ENCODE results near the gene CRTAP. TPM values are rescaled to one million over a fixed set of nuclear protein-coding genes. Genes with fewer than 3 reads are reported as not detected.
"Not testable (repeated sequence)": the region's sequence is repeated elsewhere in the genome, so short reads cannot be mapped to it uniquely, and the experiment has no call there.

The CRTAP gene
- total RNA-seq, 1 experiment from 2014 or later, result 107 TPM

- DNase-seq, result no peak
- Histone ChIP-seq H3K9me3 (replicated peaks) (no peaks in the 10 kb centered on the region), H3K36me3 (no peaks in the 10 kb centered on the region), H3K27ac (no peak overlapping the region), H3K27me3 (no peaks in the 10 kb centered on the region), H3K4me3 (no peak overlapping the region), H3K4me1 (no peaks in the 10 kb centered on the region)
Observed at GRCh38 chr3:33167716-33168336, 54.0 kb downstream of the CRTAP start.

DNA sequence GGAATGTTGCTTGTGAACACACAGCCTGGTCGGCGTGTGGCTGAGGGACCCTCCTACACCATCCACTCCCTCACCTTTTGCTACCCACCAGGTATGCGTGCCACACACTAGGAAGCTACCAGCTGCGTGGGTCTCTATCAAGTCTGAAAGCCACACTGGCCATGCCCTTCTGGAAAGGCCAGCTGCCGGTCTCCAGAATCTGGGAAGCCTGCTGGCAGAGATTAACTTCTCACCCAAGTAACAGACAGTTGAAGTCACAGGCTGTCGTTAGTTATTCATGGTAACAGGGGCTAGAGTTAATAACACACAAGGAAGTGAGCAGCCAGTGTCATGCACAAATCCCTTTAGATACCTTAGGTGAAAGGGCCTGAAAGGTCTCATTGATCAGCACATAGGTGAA, 56.7 kb downstream of the CRTAP start:
- H3K4me3 ChIP-seq, result no peak overlapping the region
- H3K36me3 ChIP-seq, result no peaks in the 10 kb centered on the region
- no peaks in the 10 kb centered on the region for H3K27me3 ChIP-seq
- H3K27ac ChIP-seq, result no peak overlapping the region
- no peak for DNase-seq
- no peaks in the 10 kb centered on the region for H3K4me1 ChIP-seq
- H3K9me3 ChIP-seq (replicated peaks), result no peaks in the 10 kb centered on the region

GRCh38 chr3:33171580-33171979, 57.8 kb downstream of the CRTAP start:
- no peak overlapping the region for H3K27ac ChIP-seq

DNA sequence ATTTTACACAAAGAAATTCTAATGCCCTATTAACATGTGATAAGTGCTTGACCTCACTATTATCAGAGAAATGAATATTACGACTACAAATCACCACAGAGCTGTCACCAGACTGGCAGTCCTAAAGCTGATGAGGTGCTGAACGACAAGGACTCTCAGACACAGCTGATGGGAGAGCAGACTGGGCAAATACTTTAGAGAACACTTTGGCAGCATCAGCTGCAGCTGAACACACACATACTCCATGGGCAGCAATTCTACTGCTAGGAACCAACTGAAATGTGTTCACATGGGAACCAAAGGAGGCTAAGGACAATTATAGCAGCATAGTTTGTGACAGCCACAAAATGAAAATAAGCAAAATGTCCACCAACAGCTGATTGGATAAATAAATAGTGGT, 59.3 kb downstream of the CRTAP start:
- no peaks in the 10 kb centered on the region for H3K9me3 ChIP-seq (replicated peaks)
- H3K4me1 ChIP-seq, result no peaks in the 10 kb centered on the region
- DNase-seq, result no peak
- H3K27me3 ChIP-seq, result no peaks in the 10 kb centered on the region
- no peak overlapping the region for H3K4me3 ChIP-seq
- H3K36me3 ChIP-seq, result no peaks in the 10 kb centered on the region
- no peak overlapping the region for H3K27ac ChIP-seq

More at GRCh38 chr3:33171580-33171979, 57.8 kb downstream of the CRTAP start:
- Histone ChIP-seq H3K27me3 (no peaks in the 10 kb centered on the region), H3K36me3 (no peaks in the 10 kb centered on the region), H3K4me3 (no peak overlapping the region), H3K4me1 (no peaks in the 10 kb centered on the region), H3K9me3 (replicated peaks) (no peaks in the 10 kb centered on the region)
- DNase-seq, result no peak

GRCh38 chr3:33173672-33174071, 59.9 kb downstream of the CRTAP start:
- no peak overlapping the region for H3K27ac ChIP-seq
- H3K27me3 ChIP-seq, result no peaks in the 10 kb centered on the region
- H3K4me1 ChIP-seq, result no peaks in the 10 kb centered on the region
- H3K9me3 ChIP-seq (replicated peaks), result no peaks in the 10 kb centered on the region
- H3K36me3 ChIP-seq, result no peaks in the 10 kb centered on the region
- DNase-seq, result no peak
- H3K4me3 ChIP-seq, result no peak overlapping the region

DNA sequence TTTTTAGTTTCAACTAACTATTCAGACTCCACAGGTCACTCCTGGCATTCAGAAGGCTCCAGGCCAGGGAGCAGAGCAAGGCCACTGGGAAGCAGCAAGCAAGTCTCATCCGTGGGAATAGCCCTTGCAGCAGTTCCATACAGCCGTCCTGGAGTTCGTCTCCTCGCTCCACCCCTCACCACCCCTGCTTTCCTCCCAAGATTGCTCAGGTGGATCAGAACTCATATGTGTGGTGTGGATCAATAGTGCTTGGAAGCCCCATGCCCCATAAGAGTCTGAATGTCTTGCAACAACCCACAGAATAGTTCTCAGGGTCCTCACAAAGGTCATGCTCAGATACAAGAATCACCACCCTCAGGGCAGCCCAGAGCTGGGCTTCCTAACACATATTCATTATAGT, 60.3 kb downstream of the CRTAP start:
- H3K4me1 ChIP-seq, result no peaks in the 10 kb centered on the region
- no peak overlapping the region for H3K27ac ChIP-seq
- no peak overlapping the region for H3K4me3 ChIP-seq
- no peaks in the 10 kb centered on the region for H3K36me3 ChIP-seq
- DNase-seq, result no peak
- H3K27me3 ChIP-seq, result no peaks in the 10 kb centered on the region
- H3K9me3 ChIP-seq (replicated peaks), result no peaks in the 10 kb centered on the region

DNA sequence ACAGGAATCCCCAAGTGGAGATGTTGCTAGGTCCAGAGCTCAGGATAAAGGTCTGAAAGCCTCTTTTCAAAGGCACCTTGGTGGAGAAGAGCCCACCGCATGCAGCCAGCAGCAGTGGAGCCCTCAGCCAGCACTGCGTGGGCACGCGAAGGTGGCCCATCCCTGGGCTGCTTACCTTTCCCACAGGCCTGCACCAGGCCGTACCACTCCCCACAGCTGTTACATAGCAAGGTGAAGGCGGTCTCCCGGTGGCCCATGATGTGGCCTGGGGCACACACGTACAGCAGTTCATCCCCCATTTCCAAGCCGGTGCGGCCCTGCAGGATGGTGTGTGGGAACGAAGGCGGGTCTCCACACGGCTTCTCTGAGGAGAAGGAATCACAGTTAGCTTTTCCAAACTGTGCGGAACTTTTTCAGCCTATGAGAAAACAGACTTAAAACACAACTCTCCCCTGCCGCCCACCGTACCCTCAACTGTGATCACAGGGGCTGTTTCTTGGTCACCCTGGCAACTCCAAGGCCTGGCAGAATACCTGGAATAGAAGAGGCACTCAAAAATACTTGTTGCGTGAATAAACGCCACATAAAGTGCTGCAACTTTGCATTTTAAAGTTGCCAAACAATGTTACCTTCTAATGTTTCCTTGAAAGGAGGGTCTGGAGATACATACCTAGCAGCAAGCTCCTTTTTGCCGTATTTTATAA, 61.0 kb downstream of the CRTAP start:
- no peak for DNase-seq
- Histone ChIP-seq H3K4me1 (no peaks in the 10 kb centered on the region), H3K36me3 (no peaks in the 10 kb centered on the region), H3K27ac (no peak overlapping the region), H3K27me3 (no peaks in the 10 kb centered on the region), H3K9me3 (replicated peaks) (no peaks in the 10 kb centered on the region), H3K4me3 (no peak overlapping the region)

DNA sequence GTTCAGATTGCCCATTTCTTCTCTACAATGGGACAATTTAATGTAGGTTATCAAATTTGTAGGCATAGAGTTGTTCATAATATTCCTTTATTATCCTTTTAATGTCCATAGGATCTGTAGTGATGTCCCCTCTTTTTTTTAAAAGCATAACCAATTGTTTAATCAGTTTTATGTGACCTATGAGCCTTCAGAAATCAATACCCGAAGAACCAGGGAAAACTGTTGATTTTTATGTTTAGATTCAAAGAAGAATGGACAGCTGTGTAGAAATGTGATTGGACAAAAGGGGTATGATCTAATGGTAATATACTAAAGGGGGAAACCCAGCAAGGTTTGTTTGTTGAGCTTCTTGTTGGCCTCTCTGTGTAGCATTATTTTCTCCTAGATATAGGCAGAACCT, 65.3 kb downstream of the CRTAP start:
- H3K4me1 ChIP-seq, result peaks cover 8% of the 10 kb centered on the region
- H3K36me3 ChIP-seq, result no peaks in the 10 kb centered on the region
- H3K27me3 ChIP-seq, result no peaks in the 10 kb centered on the region
- DNase-seq, result no peak
- no peak overlapping the region for H3K27ac ChIP-seq
- no peak overlapping the region for H3K4me3 ChIP-seq
- H3K9me3 ChIP-seq (replicated peaks), result no peaks in the 10 kb centered on the region

- no peak for DNase-seq
Observed at GRCh38 chr3:33181229-33181628, 67.4 kb downstream of the CRTAP start.

GRCh38 chr3:33181641-33182040, 67.8 kb downstream of the CRTAP start:
- H3K27me3 ChIP-seq; H3K36me3 ChIP-seq; H3K9me3 ChIP-seq (replicated peaks); H3K4me3 ChIP-seq; DNase-seq; H3K4me1 ChIP-seq: not testable (repeated sequence)
- H3K27ac ChIP-seq, result peak overlapping the region; percentile 33

More at GRCh38 chr3:33181229-33181628, 67.4 kb downstream of the CRTAP start:
- H3K4me3 ChIP-seq, result no peak overlapping the region
- H3K36me3 ChIP-seq, result no peaks in the 10 kb centered on the region
- H3K27ac ChIP-seq, result peak overlapping the region; percentile 33; the same call in 1 of the 2 replicates
- no peaks in the 10 kb centered on the region for H3K27me3 ChIP-seq
- peaks cover 8% of the 10 kb centered on the region for H3K4me1 ChIP-seq
- no peaks in the 10 kb centered on the region for H3K9me3 ChIP-seq (replicated peaks)

DNA sequence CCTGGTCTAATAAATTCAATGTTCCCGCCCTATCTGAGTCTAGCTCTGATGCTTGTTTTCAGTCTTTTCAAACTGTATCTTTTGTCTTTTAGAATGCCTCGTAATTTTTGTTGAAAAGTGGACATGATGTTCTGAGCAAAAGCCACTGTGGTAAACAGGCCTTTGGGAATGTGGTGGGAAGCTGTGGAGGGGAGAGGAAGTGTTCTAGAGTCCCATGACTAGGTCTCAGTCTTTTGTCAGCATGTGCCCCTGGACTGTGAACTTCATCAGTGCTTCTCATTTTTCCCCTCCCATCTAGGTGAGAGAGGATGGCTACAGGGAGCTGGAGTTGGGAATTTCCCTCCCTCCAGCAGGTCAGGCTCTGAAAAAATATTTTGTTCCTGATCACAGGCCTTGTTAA, 71.0 kb downstream of the CRTAP start:
- no peak for DNase-seq
- no peaks in the 10 kb centered on the region for H3K27me3 ChIP-seq

GRCh38 chr3:33186524-33187367, 72.9 kb downstream of the CRTAP start:
- H3K4me3 ChIP-seq, result no peak overlapping the region
- H3K9me3 ChIP-seq (replicated peaks), result no peaks in the 10 kb centered on the region
- H3K27ac ChIP-seq, result no peak overlapping the region
- no peaks in the 10 kb centered on the region for H3K27me3 ChIP-seq
- no peaks in the 10 kb centered on the region for H3K36me3 ChIP-seq
- H3K4me1 ChIP-seq, result peaks cover 4% of the 10 kb centered on the region
- DNase-seq, result no peak

More for the DNA sequence above, 71.0 kb downstream of the CRTAP start:
- H3K4me3 ChIP-seq, result no peak overlapping the region
- no peaks in the 10 kb centered on the region for H3K36me3 ChIP-seq
- H3K9me3 ChIP-seq (replicated peaks), result no peaks in the 10 kb centered on the region
- peaks cover 8% of the 10 kb centered on the region for H3K4me1 ChIP-seq
- H3K27ac ChIP-seq, result no peak overlapping the region

DNA sequence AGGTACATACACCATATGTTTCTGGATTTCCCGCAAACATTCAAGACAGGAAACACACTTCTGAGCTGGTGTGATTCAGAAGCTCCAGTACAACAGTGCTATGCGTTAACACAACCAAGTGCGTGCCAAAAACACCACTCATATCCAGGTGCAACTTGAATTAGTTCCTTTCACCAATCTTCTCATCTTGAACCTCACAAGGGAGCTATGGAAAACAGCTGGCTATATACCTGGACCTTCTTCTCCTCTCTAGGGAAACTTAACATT, 73.5 kb downstream of the CRTAP start:
- Histone ChIP-seq H3K4me3 (no peak overlapping the region), H3K27ac (no peak overlapping the region), H3K36me3 (no peaks in the 10 kb centered on the region), H3K9me3 (replicated peaks) (no peaks in the 10 kb centered on the region), H3K27me3 (no peaks in the 10 kb centered on the region), H3K4me1 (no peaks in the 10 kb centered on the region)
- DNase-seq, result no peak

GRCh38 chr3:33194303-33194702, 80.5 kb downstream of the CRTAP start:
- no peak overlapping the region for H3K4me3 ChIP-seq

GRCh38 chr3:33196538-33196937, 82.7 kb downstream of the CRTAP start:
- DNase-seq, result no peak
- no peak overlapping the region for H3K4me3 ChIP-seq
- no peak overlapping the region for H3K27ac ChIP-seq
- no peaks in the 10 kb centered on the region for H3K9me3 ChIP-seq (replicated peaks)
- no peaks in the 10 kb centered on the region for H3K36me3 ChIP-seq
- 0 out of 2 replicates have a peak, but pooled peaks cover 3% of the 10 kb centered on the region for H3K4me1 ChIP-seq
- no peaks in the 10 kb centered on the region for H3K27me3 ChIP-seq

More at GRCh38 chr3:33194303-33194702, 80.5 kb downstream of the CRTAP start:
- Histone ChIP-seq H3K27me3 (no peaks in the 10 kb centered on the region), H3K27ac (no peak overlapping the region), H3K36me3 (no peaks in the 10 kb centered on the region), H3K4me1 (0 out of 2 replicates have a peak, but pooled peaks cover 3% of the 10 kb centered on the region), H3K9me3 (replicated peaks) (no peaks in the 10 kb centered on the region)
- DNase-seq, result no peak

Data from SJCRH30 (cell line).